ENCODE data around the gene SCN5A.

- no peak for TF ChIP-seq EZH2 (IDR thresholded peaks at IDR 0.05; ENCODE audit: borderline replicate concordance, insufficient read depth, low read depth, low read length, poor library complexity, severe bottlenecking)
- TF ChIP-seq CTCF (IDR thresholded peaks at IDR 0.05) = no peak
Observed at GRCh38 chr3:38599886-38600285, 49.6 kb downstream of the SCN5A start.
